GM12891 (cell line): Measurements from ENCODE around the gene SAMSN1.

Experiments
- POLR2A ChIP-seq: IDR thresholded peaks from 2 replicates; pipeline ENCODE4 v1.6.1; 2011; ENCODE audit warnings: low read depth, low read length, control low read depth
- POLR2AphosphoS5 ChIP-seq: IDR thresholded peaks from 2 replicates; pipeline ENCODE4 v1.6.1; 2011; ENCODE audit warnings: low read depth, low read length, control low read depth

DNA sequence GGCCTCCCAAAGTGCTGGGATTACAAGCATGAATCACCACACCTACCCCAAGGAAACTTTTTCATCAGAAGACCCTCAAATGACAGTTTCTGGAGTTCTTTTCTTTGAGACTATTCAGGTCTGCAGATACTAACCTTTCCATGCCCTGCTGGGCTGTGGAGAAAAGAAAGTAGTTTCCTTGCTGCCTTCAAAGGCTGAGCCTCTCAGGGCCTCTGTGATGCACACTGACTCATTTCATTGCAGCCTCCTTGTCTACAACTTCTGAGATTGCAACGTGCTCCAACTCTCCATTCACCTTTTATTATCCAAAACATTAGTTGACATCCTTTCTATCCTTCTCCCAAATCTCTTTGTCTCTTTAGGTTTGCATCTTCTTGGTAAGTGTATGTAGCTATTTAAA is 8.8 kb upstream of the SAMSN1 start:
- no peak for TF ChIP-seq POLR2A
- TF ChIP-seq POLR2AphosphoS5, result no peak
